Activated CD8-positive, alpha-beta T cell treated with anti-CD3 and anti-CD28 coated beads, Interleukin-2, amount 10 ng/mL, durations not matched to agents 7 days and 5 days (primary cell): ENCODE data around the gene CTSE. TPM values are rescaled to one million over a fixed set of nuclear protein-coding genes. Genes with fewer than 3 reads are reported as not detected.

Experiments
- ATAC-seq: fragments of 150-1000 bp; cut with Tn5 transposase; one replicate; pipeline ENCODE4 v1.10.0; 2021; ENCODE audit warnings: moderate library complexity
- CTCF ChIA-PET: fragments of 350-600 bp; sonication (Branson Sonifier 250); formaldehyde crosslinking; loops from one replicate; lab custom pipeline; 2021; ENCODE audit warnings: antibody characterized with exemption; lab: Charles Lee
- POLR2A ChIA-PET: fragments of 350-600 bp; sonication (Branson Sonifier 250); formaldehyde crosslinking; loops from one replicate; lab custom pipeline; 2021; ENCODE audit warnings: antibody characterized with exemption; lab: Charles Lee
- DNase-seq: peaks from one replicate; pipeline ENCODE4 v3.0.0-alpha.2; 2020
- H3K27ac Mint-ChIP-seq: one replicate; pipeline ENCODE4 v1.8.0; 2021; ENCODE audit warnings: mild to moderate bottlenecking, mixed read lengths
- H3K27me3 Mint-ChIP-seq: one replicate; pipeline ENCODE4 v1.8.0; 2021; ENCODE audit warnings: low read depth, mixed read lengths
- H3K36me3 Mint-ChIP-seq: one replicate; pipeline ENCODE4 v1.8.0; 2021; ENCODE audit warnings: low read depth, mixed read lengths
- H3K4me1 Mint-ChIP-seq: one replicate; pipeline ENCODE4 v1.8.0; 2021; ENCODE audit warnings: low read depth, mixed read lengths
- H3K4me3 Mint-ChIP-seq: one replicate; pipeline ENCODE4 v1.8.0; 2021; ENCODE audit warnings: mild to moderate bottlenecking, mixed read lengths
- H3K9me3 Mint-ChIP-seq: one replicate; pipeline ENCODE4 v1.8.0; 2022; ENCODE audit warnings: mixed read lengths; ENCODE audit not compliant: insufficient read depth
- total RNA-seq, 2 experiments: library from RNA; stranded (reverse); gene quantifications; one replicate each; pipeline ENCODE4 v1.2.3, GENCODE V29; 2021

CTSE gene
- total RNA-seq, 2 experiments from 2014 or later: not detected

DNA sequence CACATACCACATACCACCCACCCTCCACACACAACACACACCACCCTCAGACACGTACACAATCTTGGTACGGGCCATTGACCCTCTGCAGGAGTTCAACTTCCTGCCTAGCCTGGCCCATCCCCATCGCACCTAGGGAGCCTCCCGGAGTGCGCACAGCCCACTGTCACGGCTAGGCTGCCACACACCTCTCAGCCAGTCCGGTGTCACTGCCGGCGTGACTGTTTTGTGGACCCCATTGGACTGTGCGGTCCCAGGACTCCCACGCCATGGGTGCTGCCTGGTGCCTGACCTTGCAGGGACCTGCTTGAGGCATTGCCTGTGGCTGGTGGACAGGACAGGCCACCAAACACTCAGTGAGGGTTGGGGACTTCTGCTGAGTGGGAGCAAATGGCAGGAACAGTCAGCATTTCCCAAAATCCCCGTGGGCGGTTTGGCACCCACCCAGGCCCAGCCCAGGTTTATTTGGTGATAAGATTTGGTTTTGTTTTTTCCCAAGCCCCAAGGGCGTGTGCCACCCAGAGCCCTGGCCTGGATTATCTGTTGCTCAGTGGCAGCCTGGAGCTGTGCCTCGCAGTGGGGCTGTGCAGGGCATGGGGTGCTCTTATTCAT is 48.2 kb downstream of the CTSE start:
- no peaks in the 10 kb centered on the region for H3K9me3 Mint-ChIP-seq
- no peak overlapping the region for H3K27ac Mint-ChIP-seq
- no peaks in the 10 kb centered on the region for H3K36me3 Mint-ChIP-seq
- DNase-seq: no peak
- ChIA-PET POLR2A (no interaction called here), CTCF (interaction anchor here (2.2 to 3.3 kb wide), 2 partner anchors 19 to 58 kb away, joined by 9 to 166 read pairs; no protein-coding TSS in a partner anchor)
- H3K4me1 Mint-ChIP-seq: no peaks in the 10 kb centered on the region
- no peak overlapping the region for H3K4me3 Mint-ChIP-seq
- no peaks in the 10 kb centered on the region for H3K27me3 Mint-ChIP-seq
- no peak for ATAC-seq

DNA sequence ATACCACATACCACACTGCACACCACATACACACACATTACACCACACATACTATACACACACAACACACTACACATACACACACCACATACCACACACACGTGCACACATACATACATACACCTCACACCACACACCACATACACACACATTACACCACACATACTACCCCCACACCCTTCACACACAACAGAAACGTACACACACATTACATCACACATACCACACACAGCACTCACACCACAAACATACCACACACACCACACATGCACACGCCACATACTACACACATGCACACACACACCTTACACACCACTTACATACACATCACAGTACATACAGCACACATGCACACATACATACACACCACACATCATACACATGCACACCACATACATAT is 49.0 kb downstream of the CTSE start:
- CTCF ChIA-PET: no interaction called here
- POLR2A ChIA-PET: no interaction called here
- no peak overlapping the region for H3K4me3 Mint-ChIP-seq
- no peak overlapping the region for H3K27ac Mint-ChIP-seq
- ATAC-seq (no peak), DNase-seq (no peak)
- no peaks in the 10 kb centered on the region for H3K4me1 Mint-ChIP-seq
- H3K9me3 Mint-ChIP-seq: no peaks in the 10 kb centered on the region
- no peaks in the 10 kb centered on the region for H3K27me3 Mint-ChIP-seq
- H3K36me3 Mint-ChIP-seq: no peaks in the 10 kb centered on the region

DNA sequence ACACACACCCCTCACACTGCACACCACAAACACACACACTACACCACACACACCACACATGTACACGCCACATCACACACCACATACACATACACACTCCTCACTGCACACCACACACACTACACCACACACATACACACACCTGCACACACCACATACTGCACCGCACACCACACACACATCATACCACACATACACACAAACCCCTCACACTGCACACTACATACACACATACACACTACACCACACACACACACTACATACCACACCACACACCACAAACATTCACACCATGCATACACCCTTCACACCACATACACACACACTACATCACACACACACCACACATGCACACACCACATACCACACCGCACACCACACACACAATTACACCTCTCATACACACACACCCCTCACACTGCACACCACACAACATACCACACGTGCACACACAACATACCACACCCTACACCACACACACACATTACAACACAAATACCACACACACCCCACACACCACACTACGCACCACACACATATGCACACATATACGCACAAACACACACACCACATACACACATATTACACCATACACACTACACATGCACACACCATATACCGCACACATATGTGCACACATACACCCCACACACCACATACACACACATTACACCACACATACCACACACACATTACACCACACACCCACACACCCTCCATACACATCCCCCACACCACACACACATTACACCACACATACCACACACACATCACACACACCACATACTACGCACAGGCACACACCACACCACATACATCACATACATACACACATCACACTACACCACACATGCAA is 50.1 kb downstream of the CTSE start:
- Mint-ChIP-seq H3K27ac (no peak overlapping the region), H3K4me1 (no peaks in the 10 kb centered on the region), H3K9me3 (no peaks in the 10 kb centered on the region), H3K36me3 (no peaks in the 10 kb centered on the region), H3K4me3 (no peak overlapping the region), H3K27me3 (no peaks in the 10 kb centered on the region)
- DNase-seq (no peak), ATAC-seq (no peak)
- ChIA-PET CTCF (no interaction called here), POLR2A (no interaction called here)

DNA sequence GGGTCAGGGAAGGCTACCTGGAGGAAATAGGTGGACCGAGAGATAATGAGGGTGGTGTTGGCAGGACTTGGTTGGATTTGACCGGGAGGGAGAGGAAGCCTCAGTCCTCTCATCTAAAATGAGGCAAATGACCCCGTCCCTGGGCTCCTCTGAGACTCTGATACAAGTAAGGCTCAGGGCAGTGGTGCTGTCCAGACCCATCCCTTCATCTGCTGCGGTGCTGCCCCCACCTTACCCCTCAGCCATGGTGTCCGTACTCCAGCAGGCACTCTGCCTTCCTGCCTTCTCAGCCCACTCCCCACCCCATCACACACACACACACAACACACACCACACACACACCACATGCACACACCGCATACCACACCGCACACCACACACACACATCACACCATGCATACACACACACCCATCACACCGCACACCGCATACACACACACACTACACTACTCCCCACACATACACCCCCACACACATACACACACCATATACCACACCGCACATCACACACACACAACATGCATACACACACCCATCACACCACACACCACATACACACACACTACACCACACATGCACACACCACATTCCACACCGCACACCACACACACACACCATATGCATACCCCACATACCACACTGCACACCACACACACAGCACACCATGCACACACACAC is 51.1 kb downstream of the CTSE start:
- ChIA-PET CTCF (interaction anchor here (0.9 to 2.6 kb wide), 2 partner anchors 9 to 181 kb away, joined by 3 to 10 read pairs; no protein-coding TSS in a partner anchor), POLR2A (no interaction called here)
- Mint-ChIP-seq H3K9me3 (no peaks in the 10 kb centered on the region), H3K27me3 (no peaks in the 10 kb centered on the region), H3K4me1 (no peaks in the 10 kb centered on the region), H3K4me3 (no peak overlapping the region), H3K36me3 (no peaks in the 10 kb centered on the region), H3K27ac (no peak overlapping the region)
- DNase-seq (no peak), ATAC-seq (peak; percentile 50)

DNA sequence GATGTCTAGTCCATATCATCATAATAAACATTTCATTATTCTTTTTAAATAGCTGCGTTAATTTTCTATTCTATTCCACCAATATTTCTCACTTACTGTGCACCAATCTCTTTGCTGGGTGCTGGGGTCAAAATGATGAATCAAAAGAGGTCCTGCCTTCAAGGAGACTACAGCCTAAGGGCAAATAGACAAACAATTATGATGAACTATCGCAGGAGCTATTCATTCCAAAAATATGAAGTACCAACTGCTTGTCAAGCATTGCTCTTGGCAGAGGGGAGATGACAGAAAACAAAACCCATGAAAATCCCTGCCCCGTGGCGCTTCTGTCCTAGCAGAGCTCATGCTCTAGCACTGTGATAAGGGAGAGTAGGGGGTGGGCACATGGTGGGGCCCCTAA is 51.6 kb downstream of the CTSE start:
- H3K36me3 Mint-ChIP-seq: no peaks in the 10 kb centered on the region
- no peak for DNase-seq
- no peak overlapping the region for H3K4me3 Mint-ChIP-seq
- H3K9me3 Mint-ChIP-seq: no peaks in the 10 kb centered on the region
- no peaks in the 10 kb centered on the region for H3K4me1 Mint-ChIP-seq
- peak; percentile 48 for ATAC-seq
- H3K27ac Mint-ChIP-seq: no peak overlapping the region
- H3K27me3 Mint-ChIP-seq: no peaks in the 10 kb centered on the region
- CTCF ChIA-PET: interaction anchor here (0.9 to 2.6 kb wide), 2 partner anchors 10 to 180 kb away, joined by 3 to 10 read pairs; no protein-coding TSS in a partner anchor
- POLR2A ChIA-PET: no interaction called here

DNA sequence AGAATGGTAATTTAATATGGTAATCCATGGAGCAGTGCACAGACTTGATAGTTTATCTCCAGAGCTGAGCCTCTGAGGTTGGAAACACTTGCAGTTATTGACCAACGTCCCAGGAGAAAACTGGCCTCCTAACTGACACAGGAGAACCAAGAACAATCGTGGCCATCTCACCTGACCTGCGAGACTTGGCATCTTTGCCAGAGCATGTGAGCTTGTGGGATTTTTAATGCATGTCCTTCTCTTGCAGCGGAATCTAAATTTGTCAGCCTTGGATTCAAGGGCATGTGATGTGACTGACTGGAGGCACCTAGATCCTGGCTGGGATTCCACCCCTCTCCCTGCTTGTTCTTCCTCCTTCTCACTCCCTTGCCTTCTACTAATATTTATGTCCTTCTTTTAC is 52.6 kb downstream of the CTSE start:
- no peaks in the 10 kb centered on the region for H3K9me3 Mint-ChIP-seq
- no peaks in the 10 kb centered on the region for H3K27me3 Mint-ChIP-seq
- ChIA-PET POLR2A (no interaction called here), CTCF (interaction anchor here (0.7 to 2.6 kb wide), 2 partner anchors 179 to 310 kb away, joined by 4 to 10 read pairs; no protein-coding TSS in a partner anchor)
- H3K4me1 Mint-ChIP-seq: no peaks in the 10 kb centered on the region
- no peak overlapping the region for H3K27ac Mint-ChIP-seq
- no peaks in the 10 kb centered on the region for H3K36me3 Mint-ChIP-seq
- no peak for ATAC-seq
- H3K4me3 Mint-ChIP-seq: no peak overlapping the region
- DNase-seq: no peak

DNA sequence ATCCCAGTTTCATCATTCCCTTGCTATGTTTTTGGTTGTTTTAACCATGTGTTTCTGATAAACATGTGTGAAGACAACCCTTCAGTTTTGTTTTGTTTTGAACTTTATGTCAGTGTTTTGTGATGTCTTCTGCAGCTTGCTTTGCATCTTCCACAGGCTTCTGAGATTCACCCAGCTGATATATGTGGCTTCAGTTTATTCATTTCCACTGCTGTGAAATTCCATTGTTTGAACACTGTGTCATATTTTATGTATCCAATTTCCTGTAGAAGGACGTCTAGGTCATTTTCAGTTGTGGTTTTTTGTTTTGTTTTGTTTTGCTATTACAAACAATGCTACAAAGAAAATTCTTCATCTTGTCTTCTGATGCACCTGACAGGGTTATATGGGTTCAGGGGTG is 53.2 kb downstream of the CTSE start:
- H3K4me1 Mint-ChIP-seq: no peaks in the 10 kb centered on the region
- POLR2A ChIA-PET: no interaction called here
- ATAC-seq (no peak), DNase-seq (no peak)
- H3K27ac Mint-ChIP-seq: no peak overlapping the region
- CTCF ChIA-PET: interaction anchor here (0.7 to 2.6 kb wide), 4 partner anchors 12 to 312 kb away, joined by 3 to 10 read pairs (median 4); no protein-coding TSS in a partner anchor
- no peaks in the 10 kb centered on the region for H3K27me3 Mint-ChIP-seq
- no peak overlapping the region for H3K4me3 Mint-ChIP-seq
- H3K9me3 Mint-ChIP-seq: no peaks in the 10 kb centered on the region
- H3K36me3 Mint-ChIP-seq: no peaks in the 10 kb centered on the region

DNA sequence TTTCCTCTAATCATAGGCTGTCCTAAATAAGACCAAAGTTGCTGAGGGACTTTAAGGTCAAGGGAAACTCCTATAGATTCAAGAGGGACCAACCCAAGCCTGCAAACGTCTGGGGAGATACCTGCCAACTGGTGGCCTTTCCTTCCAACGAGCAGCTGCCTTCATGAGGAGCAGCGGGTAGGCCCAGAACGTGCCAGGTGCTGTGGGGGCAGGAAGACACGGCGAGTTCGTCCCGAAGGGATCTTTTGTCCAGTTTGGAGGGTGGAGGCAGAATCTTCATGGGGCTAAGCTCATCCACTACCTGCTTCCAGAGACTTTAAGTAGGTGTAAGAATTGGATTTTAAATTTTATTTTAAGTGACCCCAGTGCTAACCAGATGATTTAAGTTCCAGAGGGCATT is 54.5 kb downstream of the CTSE start:
- H3K4me1 Mint-ChIP-seq: no peaks in the 10 kb centered on the region
- H3K36me3 Mint-ChIP-seq: no peaks in the 10 kb centered on the region
- H3K4me3 Mint-ChIP-seq: no peak overlapping the region
- H3K9me3 Mint-ChIP-seq: no peaks in the 10 kb centered on the region
- ChIA-PET POLR2A (interaction anchor here (1.2 kb wide), 1 partner anchor 156 kb away, joined by 3 read pairs; the partner anchor contains the start of gene SLC41A1), CTCF (interaction anchor here (1.1 to 6.2 kb wide), 3 partner anchors 8 to 62 kb away, joined by 3 to 40 read pairs (median 9); no protein-coding TSS in a partner anchor)
- ATAC-seq: no peak
- no peaks in the 10 kb centered on the region for H3K27me3 Mint-ChIP-seq
- H3K27ac Mint-ChIP-seq: no peak overlapping the region
- no peak for DNase-seq

DNA sequence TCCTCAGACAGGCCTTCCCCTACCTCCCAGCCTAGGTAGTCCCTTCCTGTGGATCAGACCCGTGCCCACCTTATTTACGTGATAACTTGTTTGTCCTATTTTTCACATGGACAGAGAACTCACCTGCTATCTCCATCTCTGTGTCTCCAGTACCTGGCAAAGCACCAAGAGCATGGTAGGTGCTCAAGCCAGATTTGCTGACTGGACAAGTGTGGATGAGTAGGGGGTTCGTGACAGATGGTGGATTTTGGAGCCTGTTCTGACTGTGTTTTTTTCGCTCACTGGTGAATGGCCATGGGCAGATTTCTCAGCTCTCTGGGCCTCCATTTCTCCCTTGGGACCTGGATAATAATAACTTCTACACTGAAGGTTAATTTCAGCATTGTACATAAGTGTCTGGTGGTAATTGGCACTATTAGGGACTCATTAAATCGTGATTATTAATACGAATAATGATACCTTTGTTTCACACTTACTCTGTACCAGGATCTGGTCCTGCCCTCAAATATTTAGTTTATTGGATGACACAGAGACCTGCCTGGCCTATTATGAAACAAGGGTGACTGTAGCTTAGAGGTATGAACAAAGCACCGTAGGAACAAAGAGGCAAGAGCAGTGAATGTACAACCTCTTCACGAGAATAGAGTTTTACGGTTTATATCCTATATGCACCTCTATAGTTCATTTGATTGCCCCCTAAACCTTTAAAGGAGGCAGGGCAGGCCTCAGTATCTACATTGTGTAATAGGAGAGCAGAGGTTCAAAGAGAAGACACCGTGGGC is 56.0 kb downstream of the CTSE start:
- no peak overlapping the region for H3K4me3 Mint-ChIP-seq
- H3K36me3 Mint-ChIP-seq: no peaks in the 10 kb centered on the region
- DNase-seq (no peak), ATAC-seq (no peak)
- no peak overlapping the region for H3K27ac Mint-ChIP-seq
- H3K9me3 Mint-ChIP-seq: no peaks in the 10 kb centered on the region
- ChIA-PET POLR2A (interaction anchor here (1.2 kb wide), 1 partner anchor 155 kb away, joined by 3 read pairs; the partner anchor contains the start of gene SLC41A1), CTCF (interaction anchor here (6.2 kb wide), 1 partner anchor 10 kb away, joined by 40 read pairs; no protein-coding TSS in a partner anchor)
- no peaks in the 10 kb centered on the region for H3K4me1 Mint-ChIP-seq
- H3K27me3 Mint-ChIP-seq: no peaks in the 10 kb centered on the region

DNA sequence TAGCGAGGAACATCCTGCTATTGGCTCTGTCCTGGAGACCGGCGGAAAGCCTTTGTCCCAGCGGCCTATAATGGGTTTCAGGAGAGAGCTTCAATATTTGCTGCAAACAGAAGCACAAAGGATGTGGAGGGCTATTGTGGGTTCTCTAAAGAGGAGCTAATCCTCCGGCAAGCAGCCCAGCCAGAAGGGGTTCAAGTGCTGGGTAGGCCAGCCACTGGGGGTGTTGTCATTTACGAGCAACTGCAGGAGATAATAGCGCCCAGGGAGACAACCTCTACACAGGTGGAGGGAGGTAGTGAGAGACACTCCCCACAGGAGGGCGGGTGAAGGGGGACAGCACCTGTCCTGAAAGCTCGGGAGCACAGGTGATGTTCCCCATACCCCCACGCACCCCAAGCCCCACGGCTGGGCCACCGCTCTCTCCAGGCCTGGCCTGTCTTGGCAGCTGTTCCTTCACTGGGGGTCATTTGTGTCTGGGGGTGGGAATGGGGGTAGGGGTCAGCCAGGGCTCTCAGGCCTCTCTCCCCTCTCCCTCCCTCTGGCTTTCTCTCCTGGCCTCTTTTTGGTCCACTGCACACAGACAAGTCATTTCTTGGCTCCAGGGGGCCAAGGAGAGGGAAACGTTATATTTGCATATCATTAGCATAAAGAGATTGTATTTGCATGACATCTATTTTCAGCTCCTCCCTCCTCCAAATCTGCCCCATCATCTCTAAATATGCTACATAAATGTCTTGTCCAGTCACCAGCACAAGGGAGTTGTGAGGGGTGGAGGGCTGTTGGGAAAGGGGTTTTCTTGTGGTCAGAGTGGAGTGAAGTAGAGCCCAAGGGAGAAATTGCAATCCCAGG is 58.4 kb downstream of the CTSE start:
- H3K27me3 Mint-ChIP-seq: peaks cover 4% of the 10 kb centered on the region
- no peak for ATAC-seq
- no peak overlapping the region for H3K4me3 Mint-ChIP-seq
- H3K27ac Mint-ChIP-seq: no peak overlapping the region
- ChIA-PET POLR2A (no interaction called here), CTCF (interaction anchor here (6.2 kb wide), 1 partner anchor 12 kb away, joined by 40 read pairs; no protein-coding TSS in a partner anchor)
- H3K4me1 Mint-ChIP-seq: peaks cover 6% of the 10 kb centered on the region
- H3K9me3 Mint-ChIP-seq: no peaks in the 10 kb centered on the region
- no peaks in the 10 kb centered on the region for H3K36me3 Mint-ChIP-seq
- no peak for DNase-seq
